Endometrial microvascular endothelial cells (primary cell): ENCODE data around the gene SPECC1. TPM values are rescaled to one million over a fixed set of nuclear protein-coding genes. Genes with fewer than 3 reads are reported as not detected.
"Not testable (repeated sequence)": the region's sequence is repeated elsewhere in the genome, so short reads cannot be mapped to it uniquely, and the experiment has no call there.

Source experiments
- in situ Hi-C: cut with HindIII; loops from 2 replicates; pipeline ENCODE4 v1.10.0; 2017; ENCODE audit warnings: low sequenced_read_pairs, low pct_unique_long_range_greater_than_20kb; ENCODE audit errors: inconsistent ontology term
- total RNA-seq: library from RNA; depleted of rRNA; stranded (reverse); fragments of >200 nt; gene quantifications from one replicate; pipeline ENCODE4 v1.2.3, GENCODE V29; 2015; ENCODE audit errors: inconsistent ontology term

Gene SPECC1, protein sequence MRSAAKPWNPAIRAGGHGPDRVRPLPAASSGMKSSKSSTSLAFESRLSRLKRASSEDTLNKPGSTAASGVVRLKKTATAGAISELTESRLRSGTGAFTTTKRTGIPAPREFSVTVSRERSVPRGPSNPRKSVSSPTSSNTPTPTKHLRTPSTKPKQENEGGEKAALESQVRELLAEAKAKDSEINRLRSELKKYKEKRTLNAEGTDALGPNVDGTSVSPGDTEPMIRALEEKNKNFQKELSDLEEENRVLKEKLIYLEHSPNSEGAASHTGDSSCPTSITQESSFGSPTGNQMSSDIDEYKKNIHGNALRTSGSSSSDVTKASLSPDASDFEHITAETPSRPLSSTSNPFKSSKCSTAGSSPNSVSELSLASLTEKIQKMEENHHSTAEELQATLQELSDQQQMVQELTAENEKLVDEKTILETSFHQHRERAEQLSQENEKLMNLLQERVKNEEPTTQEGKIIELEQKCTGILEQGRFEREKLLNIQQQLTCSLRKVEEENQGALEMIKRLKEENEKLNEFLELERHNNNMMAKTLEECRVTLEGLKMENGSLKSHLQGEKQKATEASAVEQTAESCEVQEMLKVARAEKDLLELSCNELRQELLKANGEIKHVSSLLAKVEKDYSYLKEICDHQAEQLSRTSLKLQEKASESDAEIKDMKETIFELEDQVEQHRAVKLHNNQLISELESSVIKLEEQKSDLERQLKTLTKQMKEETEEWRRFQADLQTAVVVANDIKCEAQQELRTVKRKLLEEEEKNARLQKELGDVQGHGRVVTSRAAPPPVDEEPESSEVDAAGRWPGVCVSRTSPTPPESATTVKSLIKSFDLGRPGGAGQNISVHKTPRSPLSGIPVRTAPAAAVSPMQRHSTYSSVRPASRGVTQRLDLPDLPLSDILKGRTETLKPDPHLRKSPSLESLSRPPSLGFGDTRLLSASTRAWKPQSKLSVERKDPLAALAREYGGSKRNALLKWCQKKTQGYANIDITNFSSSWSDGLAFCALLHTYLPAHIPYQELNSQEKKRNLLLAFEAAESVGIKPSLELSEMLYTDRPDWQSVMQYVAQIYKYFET
- total RNA-seq, result 15.1 TPM

DNA sequence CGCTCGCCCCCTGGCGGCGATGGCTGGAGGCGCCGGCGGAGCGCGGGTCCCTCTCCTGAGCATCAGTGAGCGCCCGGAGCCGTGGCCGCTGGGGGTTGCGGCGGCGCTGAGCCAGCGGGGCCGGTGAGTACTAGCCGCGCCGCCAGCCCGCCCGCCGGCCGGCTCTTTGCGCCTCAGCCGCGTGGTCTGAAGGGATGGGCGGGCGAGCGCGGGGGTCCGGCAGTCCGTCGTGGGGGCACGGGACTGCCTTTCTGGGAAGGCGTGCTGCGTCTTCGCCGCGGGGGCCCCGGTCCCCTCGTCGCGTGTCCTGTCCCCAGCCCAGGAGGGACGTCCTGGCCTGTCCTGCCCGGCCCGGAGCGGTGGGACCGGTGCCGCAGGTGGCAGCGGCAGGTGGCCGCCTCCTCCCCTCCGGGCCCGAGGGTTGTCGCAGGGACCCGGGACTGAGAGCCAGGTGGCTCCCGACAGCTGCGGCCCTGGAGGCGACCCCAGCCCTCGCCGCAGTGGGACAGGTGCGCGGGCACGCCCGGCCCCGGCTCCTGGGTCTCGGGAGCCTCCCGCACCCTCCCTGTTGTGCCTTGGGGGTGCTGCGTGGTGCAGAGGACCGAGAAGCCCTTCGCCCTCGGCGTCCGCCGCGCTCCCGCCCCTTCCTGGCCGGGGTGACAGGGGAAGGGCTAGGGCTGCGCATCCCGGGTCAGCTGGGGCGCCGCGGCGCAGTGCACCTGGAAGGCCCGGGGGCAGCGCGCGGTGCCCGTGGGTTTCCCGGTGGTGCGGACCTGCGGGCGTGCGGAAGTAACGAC is at the start of gene SPECC1:
TSS of gene SPECC1 (plus strand) at position 58 of the 797 bp plus-strand sequence. CDS start 87,293 bp downstream, outside the sequence.
- in situ Hi-C loops, result no loop called here

DNA sequence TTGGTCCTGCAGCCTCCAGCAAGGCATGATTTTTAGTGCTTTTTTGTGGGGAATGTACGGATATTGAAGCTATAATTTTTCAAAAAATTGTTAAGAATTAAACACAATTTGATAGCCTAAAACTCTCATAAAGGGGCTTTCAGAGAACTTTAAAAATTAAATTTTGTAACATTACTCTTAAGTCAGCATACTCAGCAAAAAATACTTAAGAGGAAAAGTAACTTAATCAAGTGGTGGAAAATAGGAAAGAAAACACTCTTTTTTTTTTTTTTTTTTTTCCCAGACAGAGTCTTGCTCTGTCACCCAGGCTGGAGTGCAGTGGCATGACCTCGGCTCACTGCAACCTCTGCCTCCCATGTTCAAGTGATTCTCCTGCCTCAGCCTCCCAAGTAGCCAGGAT is 46.2 kb upstream of the SPECC1 start:
- in situ Hi-C loops, result not testable (repeated sequence)

DNA sequence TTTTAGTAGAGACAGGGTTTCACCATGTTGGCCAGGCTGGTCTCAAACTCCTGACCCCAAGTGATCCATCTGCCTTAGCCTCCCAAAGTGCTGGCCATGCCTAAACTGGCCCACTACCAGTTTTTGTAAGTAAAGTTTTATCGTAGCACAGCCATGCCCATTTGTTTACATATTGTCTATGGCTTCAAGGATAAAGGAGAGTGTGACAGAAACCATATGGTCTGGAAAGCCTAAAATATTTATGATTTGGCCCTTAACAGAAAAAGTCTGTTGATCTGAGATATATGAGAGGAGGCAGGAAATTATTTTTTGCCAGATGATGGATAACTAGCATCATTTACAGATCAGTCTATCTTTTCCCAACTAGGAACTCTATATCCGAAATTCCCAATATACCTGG is 36.0 kb upstream of the SPECC1 start:
- in situ Hi-C loops, result no loop called here

DNA sequence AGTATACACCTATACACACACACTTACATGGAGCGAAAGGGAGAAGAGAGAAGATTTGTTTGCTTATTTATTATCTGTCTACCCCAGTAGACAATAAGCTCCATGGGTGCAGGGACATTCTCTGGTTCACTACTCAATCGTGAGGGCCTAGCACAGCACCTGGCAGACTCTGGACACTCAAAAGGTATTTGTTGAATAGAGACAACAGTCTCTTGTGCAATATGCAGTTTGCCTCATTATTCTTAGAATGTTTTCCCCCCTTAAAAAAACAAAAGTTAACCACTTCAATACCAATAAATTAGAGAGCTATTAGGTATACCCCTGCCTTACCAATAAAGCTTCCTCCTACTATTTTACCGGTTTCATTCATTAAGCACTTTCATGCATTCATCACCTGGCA is 33.6 kb upstream of the SPECC1 start:
- in situ Hi-C loops, result no loop called here

DNA sequence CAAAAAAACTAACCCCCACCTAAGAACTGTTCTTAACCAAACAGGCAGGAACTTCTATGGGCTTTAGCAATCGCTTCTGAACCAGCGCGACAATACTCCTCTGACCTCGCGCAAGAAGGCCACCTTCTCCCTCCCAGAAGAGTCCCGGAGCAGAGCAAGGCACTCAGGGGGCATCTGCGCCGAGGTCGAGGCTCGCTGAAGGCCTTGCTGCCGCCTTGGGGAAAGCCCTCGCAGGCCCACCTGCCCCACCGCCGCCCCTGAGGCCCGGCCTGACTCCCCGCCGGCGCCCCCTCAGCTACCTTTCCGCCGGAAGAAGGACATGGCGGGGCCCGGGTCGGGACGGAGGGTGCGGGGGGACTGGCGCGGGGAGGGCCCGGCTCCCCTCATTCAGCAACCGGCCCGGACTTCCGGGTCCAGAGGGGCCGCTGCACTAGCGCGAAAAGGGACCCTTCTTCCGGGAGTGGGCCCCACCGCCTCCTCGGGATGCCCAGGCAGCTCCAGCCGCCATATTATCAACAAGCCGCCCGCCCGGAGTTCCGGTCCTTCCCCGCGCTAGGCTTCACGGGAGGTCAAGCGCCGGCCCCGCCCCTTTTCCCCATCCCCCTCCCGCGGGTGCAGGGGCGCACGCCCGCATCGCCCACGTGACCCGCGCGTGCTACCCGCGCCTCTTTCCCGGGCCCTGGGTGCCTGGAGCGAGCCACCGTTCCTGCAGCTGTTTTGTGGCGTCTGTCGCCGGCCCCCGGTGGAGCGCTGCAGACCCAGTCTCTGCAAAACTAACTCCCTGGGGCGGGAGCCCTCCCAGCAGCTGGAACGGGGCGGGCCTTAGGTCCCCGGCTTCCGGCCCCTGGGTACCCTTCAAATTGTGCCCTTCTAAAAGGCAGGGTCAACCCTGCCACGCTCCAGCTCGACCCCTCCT is 31.6 kb upstream of the SPECC1 start, which contains the start of gene AKAP10:
TSS of gene AKAP10 (minus strand) at position 536 of the 916 bp plus-strand sequence. CDS start at position 387, 149 bp downstream.
- in situ Hi-C loops, result no loop called here

DNA sequence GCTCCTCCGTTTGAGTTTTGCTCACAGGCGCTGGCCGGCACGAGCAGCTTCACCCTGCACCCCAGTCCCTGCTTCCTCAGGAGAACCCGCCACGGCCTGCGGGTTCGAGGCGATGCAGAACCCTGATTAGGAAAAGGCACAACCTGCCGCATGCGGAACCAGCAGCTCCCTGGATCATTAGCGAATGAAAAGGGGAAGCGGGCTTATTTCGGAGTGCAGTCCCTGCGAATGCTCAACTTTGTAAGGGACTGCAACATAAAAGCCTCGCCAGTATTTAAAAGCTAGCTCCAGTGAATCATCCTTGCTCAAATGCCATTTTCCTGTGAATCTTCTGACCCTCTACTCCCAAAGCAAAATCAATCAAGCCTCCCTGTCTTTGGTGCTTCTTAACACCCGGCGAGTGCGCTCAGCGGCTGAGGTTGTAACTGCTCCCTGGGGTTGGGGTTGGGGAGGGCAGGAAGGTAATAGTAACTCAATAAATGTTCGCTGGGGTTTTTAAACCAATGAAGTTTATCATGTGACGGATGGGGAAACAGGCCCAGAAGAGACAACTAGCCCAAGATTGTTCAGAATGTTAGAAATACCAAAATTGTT is 30.9 kb upstream of the SPECC1 start:
- in situ Hi-C loops, result no loop called here

DNA sequence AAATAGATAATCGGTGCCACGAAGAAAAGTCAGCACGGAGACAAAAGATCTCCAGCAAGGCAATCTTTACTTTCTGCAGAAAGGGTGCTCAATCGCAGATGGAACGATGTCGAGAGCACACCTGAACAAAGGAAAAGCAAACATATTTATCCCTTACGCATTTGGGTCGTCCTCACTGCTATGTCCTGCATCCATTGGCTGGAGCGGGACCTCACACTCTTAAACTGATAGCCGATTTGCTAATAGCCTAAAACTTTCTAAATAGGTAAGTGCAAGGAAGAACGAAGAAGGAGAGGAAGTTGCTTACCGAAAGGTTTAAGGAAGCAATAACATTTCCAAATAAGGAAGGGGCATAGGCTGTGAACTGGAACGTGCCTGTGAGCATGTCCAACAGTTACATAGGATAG is 30.4 kb upstream of the SPECC1 start:
- in situ Hi-C loops, result no loop called here

DNA sequence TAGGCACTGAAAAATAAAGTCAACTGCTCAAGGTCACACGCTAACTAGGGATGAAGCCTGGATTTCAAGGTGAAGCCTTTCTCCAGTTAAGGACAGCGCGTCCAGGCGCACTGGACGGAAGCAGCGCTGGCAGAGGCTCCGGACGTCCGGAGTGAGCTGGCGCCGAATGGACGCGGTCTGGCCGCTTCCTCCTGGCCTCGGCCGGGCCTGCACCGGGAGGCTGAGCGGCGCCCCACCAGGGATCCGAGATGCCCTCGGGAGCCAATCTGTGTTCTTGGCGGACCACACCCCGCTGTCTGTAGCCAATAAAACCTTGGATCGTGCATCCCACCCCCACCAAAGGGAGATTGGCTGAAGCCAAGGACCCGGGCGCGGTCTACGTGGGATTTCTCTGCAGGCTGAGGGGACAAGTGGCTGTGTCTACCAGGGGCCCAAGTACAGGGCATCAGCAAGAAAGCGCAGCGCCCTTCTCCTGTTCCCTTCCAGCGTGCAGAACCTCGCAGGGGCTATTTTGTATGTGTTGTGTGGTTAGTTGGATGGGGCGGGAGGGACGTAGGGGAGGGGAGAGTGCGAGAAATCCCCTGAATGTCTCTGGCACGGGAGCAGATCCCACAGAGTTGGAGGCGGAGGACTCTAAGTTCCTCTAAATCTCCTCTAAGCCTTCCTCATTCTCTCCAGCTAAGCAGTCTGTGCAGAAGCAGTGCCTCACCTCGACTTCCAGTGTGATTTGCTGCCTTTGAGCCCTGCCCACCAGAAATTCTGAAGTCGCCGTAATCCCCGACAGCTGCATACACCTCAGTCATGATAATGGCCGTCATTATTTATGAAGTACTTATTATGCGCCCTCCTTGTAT is 29.0 kb upstream of the SPECC1 start:
- in situ Hi-C loops, result no loop called here

DNA sequence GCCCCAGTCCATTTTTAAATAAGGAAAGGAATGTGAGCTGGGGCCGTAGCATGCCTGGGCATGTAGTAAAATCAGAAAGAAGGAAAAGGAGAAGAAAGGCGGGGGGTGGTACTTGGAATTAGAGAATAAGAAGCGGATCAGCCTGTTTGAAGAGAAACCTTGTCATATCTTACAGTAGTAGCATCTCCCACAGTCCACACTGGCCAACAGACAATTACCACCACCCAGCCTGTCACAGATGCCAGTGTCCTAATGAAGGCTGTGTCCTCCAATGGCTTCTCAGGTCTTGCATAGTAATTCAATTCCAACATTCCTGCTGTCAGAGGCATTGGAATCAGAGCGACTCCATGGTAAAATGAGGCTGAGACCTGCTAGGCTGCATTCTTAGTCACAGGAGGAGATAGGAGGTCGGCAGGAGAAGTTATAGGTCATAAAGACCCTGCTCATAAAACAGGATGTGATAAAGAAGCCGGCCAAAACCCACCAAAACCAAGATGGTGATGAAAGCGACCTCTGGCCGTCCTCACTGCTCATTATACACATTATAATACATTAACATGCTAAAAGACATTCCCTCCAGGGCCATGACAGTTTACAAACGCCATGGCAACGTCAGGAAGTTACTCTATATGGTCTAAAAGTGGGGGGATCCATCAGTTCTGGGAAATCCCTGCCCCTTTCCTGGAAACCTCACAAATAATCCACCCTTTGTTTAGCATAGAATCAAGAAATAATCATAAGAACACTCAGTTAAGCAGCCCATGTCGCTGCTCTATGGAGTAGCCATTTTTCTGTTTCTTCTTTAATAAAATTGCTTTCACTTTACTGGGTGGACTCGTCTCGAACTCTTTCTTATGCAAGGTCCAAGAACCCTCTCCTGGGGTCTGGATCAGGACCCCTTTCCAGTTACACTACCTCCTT is 22.0 kb upstream of the SPECC1 start:
- in situ Hi-C loops, result no loop called here

DNA sequence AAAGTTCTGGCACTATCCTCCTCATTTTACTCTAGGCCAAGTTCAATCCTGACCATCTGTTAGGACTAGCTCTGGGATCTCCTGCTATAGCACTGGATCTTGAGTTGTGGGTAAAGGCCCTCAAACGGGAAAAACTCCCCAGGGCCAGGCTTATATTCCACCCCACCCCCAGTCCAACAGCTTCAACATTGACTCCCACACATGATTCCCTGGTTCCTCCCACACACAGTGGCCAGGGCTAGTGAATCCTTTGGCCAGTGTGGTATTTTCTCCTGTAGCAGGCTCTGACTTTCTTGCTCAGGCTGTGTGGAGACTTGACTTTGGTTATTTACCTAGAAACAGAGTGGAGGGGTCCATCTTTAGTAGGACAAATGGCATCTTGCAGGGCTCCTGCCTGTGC is 21.3 kb upstream of the SPECC1 start:
- in situ Hi-C loops, result no loop called here

DNA sequence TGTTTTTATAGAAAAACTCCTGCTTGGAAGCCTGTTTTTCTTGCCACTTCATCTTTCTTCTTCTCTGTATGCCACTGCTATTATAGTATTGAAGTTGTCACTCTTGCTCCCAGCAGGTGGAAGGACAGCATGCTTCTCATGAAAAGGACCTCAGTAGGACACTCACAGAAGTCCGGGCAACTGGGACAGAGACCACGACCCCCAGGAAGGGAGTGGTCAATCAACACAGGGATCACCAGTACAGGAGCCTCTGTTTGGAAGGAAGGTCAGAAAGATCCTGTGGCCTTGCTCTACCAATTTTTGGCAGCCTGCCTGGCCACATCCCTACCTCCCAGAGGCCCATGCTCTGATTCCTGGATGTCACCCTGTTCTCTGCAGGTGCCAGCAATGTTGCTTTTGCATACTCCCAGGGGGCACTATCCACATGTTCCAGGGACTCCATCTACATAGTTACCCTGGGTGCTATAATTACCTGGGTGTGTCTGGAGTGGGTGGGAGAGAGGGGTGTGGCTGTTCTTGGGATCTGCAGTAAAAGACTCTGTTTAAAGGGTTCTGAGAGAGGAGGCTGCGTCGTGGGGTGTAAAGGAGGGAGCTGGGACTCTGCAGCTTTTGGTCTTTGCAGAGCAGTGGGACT is 17.8 kb upstream of the SPECC1 start:
- in situ Hi-C loops, result no loop called here

DNA sequence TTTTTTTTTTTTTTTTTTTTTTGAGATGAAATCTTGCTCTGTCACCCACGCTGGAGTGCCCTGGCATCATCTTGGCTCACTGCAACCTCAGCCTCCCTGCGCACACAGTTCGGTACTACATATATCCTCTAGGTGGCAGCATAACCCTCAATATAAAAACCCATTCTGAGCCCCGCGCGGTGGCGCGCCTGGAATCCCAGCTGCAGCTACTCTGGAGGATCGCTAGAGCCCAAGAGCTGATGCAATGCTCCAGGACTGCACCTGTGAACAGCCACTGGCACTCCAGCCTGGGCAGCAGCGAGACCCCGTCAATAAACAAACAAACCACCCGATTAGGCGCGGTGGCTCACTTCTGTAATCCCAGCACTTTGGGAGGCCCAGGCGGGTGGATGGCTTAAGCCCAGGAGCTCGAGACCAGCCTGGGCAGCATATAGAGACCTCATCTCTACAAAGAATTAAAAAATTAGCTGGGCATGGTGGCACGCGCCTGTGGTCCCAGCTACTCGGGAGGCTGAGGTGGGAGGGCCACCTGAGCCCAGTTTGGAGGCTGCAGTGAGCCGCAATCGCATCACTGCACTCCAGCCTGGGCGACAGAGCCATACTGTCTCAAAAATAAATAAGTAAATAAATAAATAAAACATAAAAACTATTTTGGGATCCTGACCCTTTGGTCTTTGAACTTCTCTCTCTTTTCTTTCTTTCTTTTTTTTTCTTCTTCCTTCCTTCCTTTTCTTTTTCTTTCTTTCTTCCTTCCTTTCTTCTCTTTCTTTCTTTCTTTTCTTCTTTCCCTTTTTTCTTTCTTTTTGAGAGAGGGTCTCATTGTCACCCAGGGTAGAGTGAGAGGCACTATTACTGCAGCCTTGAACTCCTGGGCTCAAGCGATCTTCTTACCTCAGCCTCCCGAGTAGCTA is 16.1 kb upstream of the SPECC1 start:
- in situ Hi-C loops, result no loop called here

DNA sequence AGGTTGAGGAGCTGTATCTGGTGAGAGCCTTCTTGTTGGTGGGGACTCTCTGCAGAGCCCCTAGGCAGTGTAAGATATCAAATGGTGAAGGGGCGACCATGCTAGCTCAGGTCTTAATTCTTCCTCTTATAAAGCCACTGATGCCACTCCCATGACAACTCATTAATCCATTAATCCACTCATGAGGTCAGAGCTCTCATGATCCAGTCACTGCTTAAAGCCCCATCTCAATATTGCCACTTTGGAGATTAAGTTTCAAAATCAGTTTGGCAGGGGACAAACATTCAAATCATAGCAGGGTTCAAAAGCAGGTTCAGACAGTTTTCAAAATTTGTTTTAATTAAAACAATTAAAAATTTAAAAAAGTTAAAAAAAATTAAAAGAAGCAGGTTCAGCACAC is 13.1 kb upstream of the SPECC1 start:
- in situ Hi-C loops, result no loop called here

DNA sequence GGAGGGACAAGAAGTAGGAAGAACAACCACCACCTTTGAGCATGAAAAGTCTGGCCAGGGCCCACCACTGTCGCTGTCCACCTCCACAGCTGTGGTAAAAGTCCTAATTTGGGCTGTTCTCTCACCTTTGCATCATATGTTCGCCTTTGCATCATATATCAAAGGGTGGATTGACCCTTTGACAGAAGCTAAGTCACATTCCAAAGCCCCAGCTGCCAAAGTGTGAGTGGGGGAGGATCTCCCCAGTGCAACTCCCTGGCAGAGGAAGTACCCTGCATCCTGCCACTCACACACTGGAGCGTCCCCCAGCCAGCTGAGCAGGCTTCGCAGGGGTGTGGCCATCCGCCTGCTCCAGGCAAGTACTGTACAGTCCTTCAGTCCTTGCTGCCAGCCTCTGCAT is 12.7 kb upstream of the SPECC1 start:
- in situ Hi-C loops, result no loop called here
